Measurements from ENCODE around the gene GRIA4.

GRCh38 chr11:105574974-105575373 lies 34.9 kb upstream of the GRIA4 start:
- TF ChIP-seq CTCF (conservative IDR thresholded peaks at IDR 0.05 in 1 of 2, IDR thresholded peaks at IDR 0.05 in 1 of 2; ENCODE audit: low read depth in 1 of 2, low read length in 2 of 2) (no peak), EZH2 (IDR thresholded peaks at IDR 0.05; ENCODE audit: low read length, missing control alignments) (no peak)

Measured in fibroblast of lung (primary cell).